ENCODE measurements around the gene SLC44A3. TPM values are rescaled to one million over a fixed set of nuclear protein-coding genes. Genes with fewer than 3 reads are reported as not detected.
A peak's percentile ranks its signal among the peaks of the same experiment; 100 is the strongest.

The SLC44A3 gene
- 6.2 and 9.7 TPM in 2 replicates for total RNA-seq
- 2.0 and 3.9 TPM in 2 replicates for polyA plus RNA-seq
- polyA plus RNA-seq (2012), result 1.2 and 2.2 TPM in 2 replicates
- 0.30 and 4.2 TPM in 2 replicates for polyA minus RNA-seq (ENCODE audit: low replicate concordance)

DNA sequence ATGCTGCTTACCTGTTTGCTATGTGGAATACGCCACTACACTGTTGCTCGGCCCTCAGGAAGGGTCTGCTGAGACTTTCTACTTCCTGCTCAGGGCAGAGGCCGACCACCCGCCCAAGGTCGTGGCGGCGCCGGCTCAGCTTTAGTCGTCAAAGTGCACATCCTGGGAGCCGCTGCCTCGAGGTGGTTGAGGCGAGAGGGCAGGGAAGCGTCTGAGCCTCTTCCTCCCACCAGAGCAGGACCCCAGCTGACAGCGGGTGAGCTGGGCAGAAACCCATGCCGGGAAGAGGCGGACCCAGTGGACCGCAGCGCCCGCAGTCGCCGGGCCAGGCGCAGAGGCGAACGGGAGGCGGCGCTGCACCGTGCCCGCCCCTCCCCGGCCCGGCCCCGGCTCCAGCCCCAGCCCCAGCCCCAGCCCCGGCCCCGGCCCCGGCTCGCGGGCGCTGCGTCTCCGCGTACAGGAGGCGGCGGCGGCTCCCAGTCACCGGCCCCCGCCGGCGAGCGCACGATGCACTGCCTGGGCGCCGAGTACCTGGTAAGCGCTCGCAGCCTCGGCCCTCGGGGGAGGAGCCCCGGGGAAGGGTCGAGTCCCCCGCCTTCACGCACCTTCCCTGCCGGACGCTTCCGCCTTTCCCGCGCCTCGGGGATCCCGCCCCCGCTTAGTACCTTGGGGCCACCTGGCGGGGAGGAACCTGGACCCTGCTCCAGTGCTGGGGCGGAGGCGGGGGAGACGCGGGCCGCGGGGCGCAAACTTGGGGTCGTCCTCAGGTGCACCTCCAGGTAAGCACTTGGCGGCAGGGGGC lies at the start of gene SLC44A3:
Gene SLC44A3 (plus strand): TSS at position 413 of the 802 bp plus-strand sequence. CDS start 95 bp downstream, at position 508.
- no peaks in the 10 kb centered on the region for H4K20me1 ChIP-seq (ENCODE audit: control insufficient read depth, extremely low read depth, insufficient read depth, low read length)
- peak; percentile 37 to 68 for DNase-seq (ENCODE audit: low read depth in 2 of 2)
- H3K27me3 ChIP-seq (ENCODE audit: control insufficient read depth, insufficient read depth, low read length), result peaks cover 3% of the 10 kb centered on the region
- no peaks in the 10 kb centered on the region for H3K79me2 ChIP-seq (ENCODE audit: control insufficient read depth, insufficient read depth, low read length)
- H3K4me1 ChIP-seq (ENCODE audit: control insufficient read depth, extremely low read depth, insufficient read depth, low read length), result no peaks in the 10 kb centered on the region
- peak within 1 kb of the TSS; percentile 86 for H2AFZ ChIP-seq (ENCODE audit: low read length)
- H3K27ac ChIP-seq (ENCODE audit: insufficient read depth, low read length), result no peak within 1 kb of the TSS
- TF ChIP-seq EZH2 (IDR thresholded peaks at IDR 0.05; ENCODE audit: low read length, missing control alignments), result no peak
- TF ChIP-seq, protein P1, sequence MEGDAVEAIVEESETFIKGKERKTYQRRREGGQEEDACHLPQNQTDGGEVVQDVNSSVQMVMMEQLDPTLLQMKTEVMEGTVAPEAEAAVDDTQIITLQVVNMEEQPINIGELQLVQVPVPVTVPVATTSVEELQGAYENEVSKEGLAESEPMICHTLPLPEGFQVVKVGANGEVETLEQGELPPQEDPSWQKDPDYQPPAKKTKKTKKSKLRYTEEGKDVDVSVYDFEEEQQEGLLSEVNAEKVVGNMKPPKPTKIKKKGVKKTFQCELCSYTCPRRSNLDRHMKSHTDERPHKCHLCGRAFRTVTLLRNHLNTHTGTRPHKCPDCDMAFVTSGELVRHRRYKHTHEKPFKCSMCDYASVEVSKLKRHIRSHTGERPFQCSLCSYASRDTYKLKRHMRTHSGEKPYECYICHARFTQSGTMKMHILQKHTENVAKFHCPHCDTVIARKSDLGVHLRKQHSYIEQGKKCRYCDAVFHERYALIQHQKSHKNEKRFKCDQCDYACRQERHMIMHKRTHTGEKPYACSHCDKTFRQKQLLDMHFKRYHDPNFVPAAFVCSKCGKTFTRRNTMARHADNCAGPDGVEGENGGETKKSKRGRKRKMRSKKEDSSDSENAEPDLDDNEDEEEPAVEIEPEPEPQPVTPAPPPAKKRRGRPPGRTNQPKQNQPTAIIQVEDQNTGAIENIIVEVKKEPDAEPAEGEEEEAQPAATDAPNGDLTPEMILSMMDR (conservative IDR thresholded peaks at IDR 0.05 in 1 of 2, IDR thresholded peaks at IDR 0.05 in 1 of 2; ENCODE audit: low read depth in 1 of 2, low read length in 2 of 2), result peak in 1 of 2 donors; percentile 24
- no peaks in the 10 kb centered on the region for H3K9me3 ChIP-seq (ENCODE audit: control insufficient read depth, insufficient read depth, low read depth, low read length)
- no peaks in the 10 kb centered on the region for H3K36me3 ChIP-seq (ENCODE audit: control insufficient read depth, insufficient read depth, low read length)
- H3K4me2 ChIP-seq (ENCODE audit: extremely low read depth, insufficient read depth, low read length), result peak within 1 kb of the TSS; percentile 96
- H3K9ac ChIP-seq (ENCODE audit: insufficient read depth, low read length), result peak within 1 kb of the TSS; percentile 51
- H3K4me3 ChIP-seq (replicated peaks in 1 of 4; ENCODE audit: control extremely low read depth in 1 of 4, insufficient read depth in 1 of 4, low read depth in 3 of 4, low read length in 4 of 4), result peak within 1 kb of the TSS; percentile 56 to 71 (median 66)

- no peak overlapping the region for H3K9ac ChIP-seq (ENCODE audit: insufficient read depth, low read length)
- H3K9me3 ChIP-seq (ENCODE audit: control insufficient read depth, insufficient read depth, low read depth, low read length), result no peaks in the 10 kb centered on the region
- H3K4me3 ChIP-seq (replicated peaks in 1 of 4; ENCODE audit: control extremely low read depth in 1 of 4, insufficient read depth in 1 of 4, low read depth in 3 of 4, low read length in 4 of 4), result no peak overlapping the region
- H3K27me3 ChIP-seq (ENCODE audit: control insufficient read depth, insufficient read depth, low read length), result no peaks in the 10 kb centered on the region
- H3K4me2 ChIP-seq (ENCODE audit: extremely low read depth, insufficient read depth, low read length), result no peak overlapping the region
- H4K20me1 ChIP-seq (ENCODE audit: control insufficient read depth, extremely low read depth, insufficient read depth, low read length), result no peaks in the 10 kb centered on the region
- DNase-seq (ENCODE audit: low read depth in 2 of 2), result peak; percentile 59 to 72
- no peaks in the 10 kb centered on the region for H3K36me3 ChIP-seq (ENCODE audit: control insufficient read depth, insufficient read depth, low read length)
- no peak overlapping the region for H2AFZ ChIP-seq (ENCODE audit: low read length)
- no peak overlapping the region for H3K27ac ChIP-seq (ENCODE audit: insufficient read depth, low read length)
- TF ChIP-seq, protein P1 (conservative IDR thresholded peaks at IDR 0.05 in 1 of 2, IDR thresholded peaks at IDR 0.05 in 1 of 2; ENCODE audit: low read depth in 1 of 2, low read length in 2 of 2), result no peak
- no peak for TF ChIP-seq EZH2 (IDR thresholded peaks at IDR 0.05; ENCODE audit: low read length, missing control alignments)
- H3K4me1 ChIP-seq (ENCODE audit: control insufficient read depth, extremely low read depth, insufficient read depth, low read length), result peaks cover 15% of the 10 kb centered on the region
- H3K79me2 ChIP-seq (ENCODE audit: control insufficient read depth, insufficient read depth, low read length), result no peaks in the 10 kb centered on the region
Observed at GRCh38 chr1:94772230-94772641, 47.9 kb upstream of the SLC44A3 start.

DNA sequence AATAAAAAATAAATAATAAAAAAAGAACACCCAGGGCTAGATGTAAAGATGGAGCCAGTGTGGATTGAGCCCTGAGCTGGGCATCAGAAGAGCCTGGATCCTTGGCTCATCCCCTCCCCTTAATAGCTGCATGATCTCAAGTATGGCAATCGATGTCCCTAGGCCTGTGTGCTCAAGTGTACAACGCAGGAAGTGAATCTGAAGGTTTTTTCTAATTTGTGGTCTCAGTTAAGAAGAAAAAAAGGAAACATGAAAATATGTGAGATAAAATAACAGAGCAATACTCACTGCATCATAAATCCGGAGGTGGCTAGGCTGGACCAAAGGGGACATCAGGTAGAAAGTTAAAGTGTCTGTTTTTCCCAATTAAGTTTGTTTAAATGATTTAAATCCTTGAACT lies 47.3 kb upstream of the SLC44A3 start:
- H3K36me3 ChIP-seq (ENCODE audit: control insufficient read depth, insufficient read depth, low read length), result no peaks in the 10 kb centered on the region
- H3K4me3 ChIP-seq (replicated peaks in 1 of 4; ENCODE audit: control extremely low read depth in 1 of 4, insufficient read depth in 1 of 4, low read depth in 3 of 4, low read length in 4 of 4), result no peak overlapping the region
- no peaks in the 10 kb centered on the region for H3K79me2 ChIP-seq (ENCODE audit: control insufficient read depth, insufficient read depth, low read length)
- no peak for DNase-seq (ENCODE audit: low read depth in 2 of 2)
- no peaks in the 10 kb centered on the region for H3K27me3 ChIP-seq (ENCODE audit: control insufficient read depth, insufficient read depth, low read length)
- TF ChIP-seq, protein P1 (conservative IDR thresholded peaks at IDR 0.05 in 1 of 2, IDR thresholded peaks at IDR 0.05 in 1 of 2; ENCODE audit: low read depth in 1 of 2, low read length in 2 of 2), result no peak
- TF ChIP-seq EZH2 (IDR thresholded peaks at IDR 0.05; ENCODE audit: low read length, missing control alignments), result no peak
- no peak overlapping the region for H3K4me2 ChIP-seq (ENCODE audit: extremely low read depth, insufficient read depth, low read length)
- H3K9ac ChIP-seq (ENCODE audit: insufficient read depth, low read length), result no peak overlapping the region
- no peaks in the 10 kb centered on the region for H4K20me1 ChIP-seq (ENCODE audit: control insufficient read depth, extremely low read depth, insufficient read depth, low read length)
- H3K9me3 ChIP-seq (ENCODE audit: control insufficient read depth, insufficient read depth, low read depth, low read length), result no peaks in the 10 kb centered on the region
- peak overlapping the region; percentile 36 for H3K27ac ChIP-seq (ENCODE audit: insufficient read depth, low read length)
- peaks cover 15% of the 10 kb centered on the region for H3K4me1 ChIP-seq (ENCODE audit: control insufficient read depth, extremely low read depth, insufficient read depth, low read length)
- no peak overlapping the region for H2AFZ ChIP-seq (ENCODE audit: low read length)
